Thoracic aorta (tissue), 2 donors: ENCODE measurements around the gene CCDC190. TPM values are rescaled to one million over a fixed set of nuclear protein-coding genes. Genes with fewer than 3 reads are reported as not detected.

Experiments
- ATAC-seq: fragments of 150-250 bp; one replicate; pipeline ENCODE4 v1.8.0; 2017; ENCODE audit warnings: low read depth; ENCODE audit not compliant: insufficient number of reproducible peaks, low FRiP score
- DNase-seq: peaks from one replicate; pipeline ENCODE4 v3.0.0-alpha.2; 2020; ENCODE audit warnings: low spot score
- H3K27ac ChIP-seq, 2 donors: fragments of 200-600 bp; sonication (generic); 1 replicate in 1 of 2; 2 replicates in 1 of 2; pipeline ENCODE4 v1.5.1; 2016; ENCODE audit warnings: mild to moderate bottlenecking in 2 of 2, moderate library complexity in 2 of 2
- H3K27me3 ChIP-seq: fragments of 200-600 bp; sonication (generic); replicated peaks from 2 replicates; pipeline ENCODE4 v1.6.0; 2016; ENCODE audit warnings: mild to moderate bottlenecking; ENCODE audit not compliant: insufficient read depth
- H3K36me3 ChIP-seq: fragments of 200-600 bp; sonication (generic); one replicate; pipeline ENCODE4 v1.5.1; 2016
- H3K4me1 ChIP-seq, 2 donors: fragments of 200-600 bp; sonication (generic); 1 replicate in 1 of 2; 2 replicates in 1 of 2; pipeline versions ENCODE4 v1.5.1 to v1.6.0; 2016; ENCODE audit warnings: low read depth in 2 of 2, mild to moderate bottlenecking in 1 of 2; ENCODE audit not compliant: control insufficient read depth in 1 of 2
- H3K4me3 ChIP-seq: fragments of 200-600 bp; sonication (generic); 2 replicates; pipeline ENCODE4 v1.5.1; 2016; ENCODE audit warnings: mild to moderate bottlenecking
- H3K9me3 ChIP-seq: fragments of 200-600 bp; sonication (generic); 2 replicates; pipeline ENCODE4 v1.5.1; 2016
- CTCF ChIP-seq: fragments of 200-600 bp; sonication (generic); IDR thresholded peaks from one replicate; pipeline ENCODE4 v1.5.1; 2019; ENCODE audit warnings: antibody characterized with exemption
- total RNA-seq, 2 donors: library from RNA; depleted of rRNA; stranded (reverse); fragments of >200 nt; gene quantifications; one replicate each; pipeline versions ENCODE4 v1.1.0 to v1.2.3, GENCODE V29; 2016

CCDC190 gene
- total RNA-seq, 2 donors from 2014 or later, result 15.6 TPM; not detected in 1

GRCh38 chr1:162835157-162835899, 25.6 kb downstream of the CCDC190 start:
- H3K27ac ChIP-seq, result no peak overlapping the region
- peaks cover 9% of the 10 kb centered on the region for H3K9me3 ChIP-seq
- ATAC-seq (no peak), DNase-seq (no peak)
- H3K4me1 ChIP-seq, result no peaks in the 10 kb centered on the region
- no peak overlapping the region for H3K4me3 ChIP-seq
- no peaks in the 10 kb centered on the region for H3K27me3 ChIP-seq
- no peak for TF ChIP-seq CTCF
- no peaks in the 10 kb centered on the region for H3K36me3 ChIP-seq

- Histone ChIP-seq H3K36me3 (no peaks in the 10 kb centered on the region), H3K9me3 (no peaks in the 10 kb centered on the region), H3K4me3 (no peak overlapping the region), H3K27me3 (no peaks in the 10 kb centered on the region), H3K27ac (no peak overlapping the region), H3K4me1 (no peaks in the 10 kb centered on the region)
- ATAC-seq, result no peak
- TF ChIP-seq CTCF, result no peak
- DNase-seq, result no peak
Measured at GRCh38 chr1:162832470-162832869, 28.5 kb downstream of the CCDC190 start.

- Histone ChIP-seq H3K27me3 (no peaks in the 10 kb centered on the region), H3K27ac (no peak overlapping the region), H3K4me3 (no peak overlapping the region), H3K4me1 (no peaks in the 10 kb centered on the region), H3K36me3 (no peaks in the 10 kb centered on the region), H3K9me3 (no peaks in the 10 kb centered on the region)
- no peak for TF ChIP-seq CTCF
- DNase-seq (no peak), ATAC-seq (no peak)
Measured at GRCh38 chr1:162829268-162829667, 31.7 kb downstream of the CCDC190 start.

- ATAC-seq, result no peak
- H3K27me3 ChIP-seq, result peaks cover 6% of the 10 kb centered on the region
- no peak for TF ChIP-seq CTCF
Measured at GRCh38 chr1:162823771-162824525, 37.0 kb downstream of the CCDC190 start.

GRCh38 chr1:162823231-162823630, 37.7 kb downstream of the CCDC190 start:
- Histone ChIP-seq H3K9me3 (no peaks in the 10 kb centered on the region), H3K4me1 (peaks cover 0 to 10% of the 10 kb centered on the region in 2 donors), H3K27me3 (peaks cover 6% of the 10 kb centered on the region), H3K36me3 (no peaks in the 10 kb centered on the region), H3K27ac (no peak overlapping the region), H3K4me3 (no peak overlapping the region)
- no peak for TF ChIP-seq CTCF
- ATAC-seq (no peak), DNase-seq (no peak)

More at GRCh38 chr1:162823771-162824525, 37.0 kb downstream of the CCDC190 start:
- Histone ChIP-seq H3K4me3 (no peak overlapping the region), H3K27ac (no peak overlapping the region), H3K36me3 (no peaks in the 10 kb centered on the region), H3K9me3 (no peaks in the 10 kb centered on the region), H3K4me1 (peaks cover 0 to 10% of the 10 kb centered on the region in 2 donors)
- DNase-seq, result no peak
